Measurements from ENCODE around the gene FAM114A2. TPM values are rescaled to one million over a fixed set of nuclear protein-coding genes. Genes with fewer than 3 reads are reported as not detected.

FAM114A2 gene
- polyA plus RNA-seq, 1 donor (not counting 4 experiments of a cell fraction or from before 2014, with no cell fraction given) = 16.3 TPM

DNA sequence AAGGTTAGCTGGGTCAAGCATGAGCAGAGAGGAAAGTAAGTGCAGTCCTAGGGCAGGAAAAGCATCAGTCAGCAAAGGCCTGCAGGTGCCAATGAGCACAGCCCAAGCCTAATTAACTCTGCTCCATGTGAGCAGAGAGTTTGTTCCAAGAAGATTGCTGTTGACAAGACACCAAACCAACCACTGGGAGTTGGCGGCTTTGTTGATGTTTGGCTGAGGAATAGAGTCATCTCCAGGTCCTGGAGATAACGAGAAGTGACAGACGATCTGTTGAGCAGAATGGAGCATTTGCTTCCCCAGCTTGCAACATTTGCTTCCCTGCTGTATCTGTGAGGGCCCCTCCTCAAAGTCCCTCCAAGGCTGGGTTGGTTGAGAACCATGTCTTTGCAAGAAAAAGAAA is 68.2 kb downstream of the FAM114A2 start:
- Histone ChIP-seq H3K9me1 (ENCODE audit: control insufficient read depth, extremely low read depth, insufficient read depth, low read length) (no peaks in the 10 kb centered on the region), H3K27me3 (ENCODE audit: control insufficient read depth, extremely low read depth, insufficient read depth, low read length) (no peaks in the 10 kb centered on the region), H3K79me2 (ENCODE audit: control insufficient read depth, insufficient read depth, low read length) (no peaks in the 10 kb centered on the region), H3K9me3 (ENCODE audit: control insufficient read depth, low read depth, low read length) (no peaks in the 10 kb centered on the region), H3K36me3 (ENCODE audit: control insufficient read depth in 2 of 2, extremely low read depth in 1 of 2, insufficient read depth in 2 of 2, low read length in 2 of 2) (no peaks in the 10 kb centered on the region), H3K4me1 (ENCODE audit: control insufficient read depth, extremely low read depth, insufficient read depth, low read length) (no peaks in the 10 kb centered on the region), H3K4me3 (ENCODE audit: control insufficient read depth in 2 of 3, extremely low read depth in 1 of 3, insufficient read depth in 2 of 3, low read depth in 1 of 3, low read length in 3 of 3) (no peak overlapping the region), H3K4me2 (ENCODE audit: control insufficient read depth, extremely low read depth, insufficient read depth, low read depth, low read length) (no peak overlapping the region), H3K9ac (ENCODE audit: control insufficient read depth, extremely low read depth, insufficient read depth, low read length) (no peak overlapping the region), H3K27ac (ENCODE audit: control insufficient read depth, insufficient read depth, low read length) (no peak overlapping the region), H2AFZ (ENCODE audit: control insufficient read depth, low read length) (no peak overlapping the region), H4K20me1 (ENCODE audit: control insufficient read depth, extremely low read depth, insufficient read depth, low read length) (no peaks in the 10 kb centered on the region)
- TF ChIP-seq EZH2 (IDR thresholded peaks at IDR 0.05; ENCODE audit: low read length) (no peak), CTCF (optimal IDR thresholded peaks at IDR 0.05 in 1 of 3, IDR thresholded peaks at IDR 0.05 in 1 of 3, conservative IDR thresholded peaks at IDR 0.05 in 1 of 3; ENCODE audit: extremely low read depth in 1 of 3, insufficient read depth in 2 of 3, low read length in 3 of 3) (no peak)
- DNase-seq (ENCODE audit: low read depth, low spot score) (no peak), FAIRE-seq (no peak)
- dilution Hi-C loops (cut with MboI; ENCODE audit: extremely low pct_ligation_motif_present, low sequenced_read_pairs) = no loop called here

- peaks cover 3% of the 10 kb centered on the region for H3K4me1 ChIP-seq (ENCODE audit: control insufficient read depth, extremely low read depth, insufficient read depth, low read length)
- DNase-seq (ENCODE audit: low read depth, low spot score) = no peak
- H3K27ac ChIP-seq (ENCODE audit: control insufficient read depth, insufficient read depth, low read length) = no peak overlapping the region
- no peaks in the 10 kb centered on the region for H3K27me3 ChIP-seq (ENCODE audit: control insufficient read depth, extremely low read depth, insufficient read depth, low read length)
- TF ChIP-seq CTCF (optimal IDR thresholded peaks at IDR 0.05 in 1 of 3, IDR thresholded peaks at IDR 0.05 in 1 of 3, conservative IDR thresholded peaks at IDR 0.05 in 1 of 3; ENCODE audit: extremely low read depth in 1 of 3, insufficient read depth in 2 of 3, low read length in 3 of 3) (no peak), EZH2 (IDR thresholded peaks at IDR 0.05; ENCODE audit: low read length) (no peak)
- H3K4me3 ChIP-seq (ENCODE audit: control insufficient read depth in 2 of 3, extremely low read depth in 1 of 3, insufficient read depth in 2 of 3, low read depth in 1 of 3, low read length in 3 of 3) = no peak overlapping the region
- no peaks in the 10 kb centered on the region for H3K79me2 ChIP-seq (ENCODE audit: control insufficient read depth, insufficient read depth, low read length)
- H3K4me2 ChIP-seq (ENCODE audit: control insufficient read depth, extremely low read depth, insufficient read depth, low read depth, low read length) = no peak overlapping the region
- no peaks in the 10 kb centered on the region for H3K9me3 ChIP-seq (ENCODE audit: control insufficient read depth, low read depth, low read length)
- FAIRE-seq = no peak
- no peak overlapping the region for H3K9ac ChIP-seq (ENCODE audit: control insufficient read depth, extremely low read depth, insufficient read depth, low read length)
- no peaks in the 10 kb centered on the region for H3K9me1 ChIP-seq (ENCODE audit: control insufficient read depth, extremely low read depth, insufficient read depth, low read length)
- dilution Hi-C loops (cut with MboI; ENCODE audit: extremely low pct_ligation_motif_present, low sequenced_read_pairs) = no loop called here
- H3K36me3 ChIP-seq (ENCODE audit: control insufficient read depth in 2 of 2, extremely low read depth in 1 of 2, insufficient read depth in 2 of 2, low read length in 2 of 2) = no peaks in the 10 kb centered on the region
- no peaks in the 10 kb centered on the region for H4K20me1 ChIP-seq (ENCODE audit: control insufficient read depth, extremely low read depth, insufficient read depth, low read length)
- no peak overlapping the region for H2AFZ ChIP-seq (ENCODE audit: control insufficient read depth, low read length)
Measured at GRCh38 chr5:153969563-153969895, 69.2 kb downstream of the FAM114A2 start.

All from keratinocyte (primary cell).